WTC11 (cell line): ENCODE measurements around the gene PPP1R14B. TPM values are rescaled to one million over a fixed set of nuclear protein-coding genes. Genes with fewer than 3 reads are reported as not detected.

ENCODE experiments used
- ATAC-seq: fragments of 200-7000 bp; cut with Tn5 transposase; 2 replicates; pipeline ENCODE4 v1.10.0; 2021; ENCODE audit warnings: mild to moderate bottlenecking, moderate library complexity
- CTCF ChIA-PET: fragments of 300-600 bp; sonication (Branson Sonifier 250); formaldehyde crosslinking; loops from one replicate; lab custom pipeline; 2021; ENCODE audit warnings: antibody characterized with exemption; lab: Charles Lee
- POLR2A ChIA-PET: fragments of 350-600 bp; sonication (Branson Sonifier 250); formaldehyde crosslinking; loops from one replicate; lab custom pipeline; 2021; ENCODE audit warnings: antibody characterized with exemption; lab: Charles Lee
- DNase-seq: peaks from one replicate; pipeline ENCODE4 v3.0.0; 2021; ENCODE audit warnings: low spot score
- H3K27ac Mint-ChIP-seq: 2 replicates; pipeline ENCODE4 v1.8.0; 2021; ENCODE audit warnings: mixed read lengths
- H3K27me3 Mint-ChIP-seq: 2 replicates; pipeline ENCODE4 v1.8.0; 2021; ENCODE audit warnings: low read depth, mild to moderate bottlenecking, moderate library complexity, mixed read lengths
- H3K36me3 Mint-ChIP-seq: 2 replicates; pipeline ENCODE4 v1.8.0; 2021; ENCODE audit warnings: mixed read lengths
- H3K4me1 Mint-ChIP-seq: 2 replicates; pipeline ENCODE4 v1.8.0; 2022; ENCODE audit warnings: mixed read lengths
- H3K4me3 Mint-ChIP-seq: 2 replicates; pipeline ENCODE4 v1.8.0; 2021; ENCODE audit warnings: mild to moderate bottlenecking, moderate library complexity, mixed read lengths
- H3K9me3 Mint-ChIP-seq: 2 replicates; pipeline ENCODE4 v1.8.0; 2021; ENCODE audit warnings: mixed read lengths
- AFF4 ChIP-seq: sonication (generic); formaldehyde crosslinking; IDR thresholded peaks from 2 replicates; pipeline ENCODE4 v1.8.1; 2023; ENCODE audit warnings: mild to moderate bottlenecking, missing genetic modification reagents, borderline replicate concordance
- ATF1 ChIP-seq: sonication (generic); formaldehyde crosslinking; IDR thresholded peaks from 2 replicates; pipeline ENCODE4 v1.8.1; 2023; ENCODE audit warnings: mild to moderate bottlenecking, moderate library complexity, missing genetic modification reagents
- ELF4 ChIP-seq: sonication (generic); formaldehyde crosslinking; IDR thresholded peaks from 2 replicates; pipeline ENCODE4 v1.8.1; 2022; ENCODE audit warnings: low read depth, mild to moderate bottlenecking, moderate library complexity, missing genetic modification reagents
- ERG ChIP-seq: fragments of 250-450 bp; sonication (Bioruptor Pico); IDR thresholded peaks from 2 replicates; pipeline ENCODE4 v1.8.0; 2021; ENCODE audit warnings: mild to moderate bottlenecking
- ETV6 ChIP-seq: sonication (generic); formaldehyde crosslinking; IDR thresholded peaks from 2 replicates; pipeline ENCODE4 v1.8.1; 2022; ENCODE audit warnings: mild to moderate bottlenecking, missing genetic modification reagents
- IRF2 ChIP-seq: sonication (generic); formaldehyde crosslinking; IDR thresholded peaks from 2 replicates; pipeline ENCODE4 v1.8.0; 2022; ENCODE audit warnings: low read depth, missing genetic modification reagents, borderline replicate concordance
- JUN ChIP-seq: sonication (generic); formaldehyde crosslinking; IDR thresholded peaks from 2 replicates; pipeline ENCODE4 v1.8.0; 2023; ENCODE audit warnings: mild to moderate bottlenecking, missing genetic modification reagents
- MXD4 ChIP-seq: fragments of 250-450 bp; sonication (Bioruptor Pico); IDR thresholded peaks from 2 replicates; pipeline ENCODE4 v1.8.0; 2021; ENCODE audit warnings: mild to moderate bottlenecking, moderate library complexity, borderline replicate concordance
- NFYB ChIP-seq: sonication (generic); formaldehyde crosslinking; conservative IDR thresholded peaks from 2 replicates; pipeline ENCODE4 v1.8.0; 2022; ENCODE audit warnings: low read depth, missing genetic modification reagents
- NR1H2 ChIP-seq: sonication (generic); formaldehyde crosslinking; IDR thresholded peaks from 2 replicates; pipeline ENCODE4 v1.9.0; 2021; ENCODE audit warnings: mild to moderate bottlenecking, moderate library complexity, missing genetic modification reagents
- PRDM15 ChIP-seq: sonication (generic); formaldehyde crosslinking; IDR thresholded peaks from 2 replicates; pipeline ENCODE4 v1.8.0; 2022; ENCODE audit warnings: missing genetic modification reagents
- RORB ChIP-seq: fragments of 250-450 bp; sonication (Bioruptor Pico); IDR thresholded peaks from 2 replicates; pipeline ENCODE4 v1.9.0; 2021; ENCODE audit warnings: mild to moderate bottlenecking
- TCF7 ChIP-seq: sonication (generic); formaldehyde crosslinking; IDR thresholded peaks from 2 replicates; pipeline ENCODE4 v1.8.0; 2022; ENCODE audit warnings: mild to moderate bottlenecking, low read depth, missing genetic modification reagents, moderate library complexity
- TEAD1 ChIP-seq: sonication (generic); formaldehyde crosslinking; IDR thresholded peaks from 2 replicates; pipeline ENCODE4 v1.8.0; 2022; ENCODE audit warnings: mild to moderate bottlenecking, missing genetic modification reagents
- USF2 ChIP-seq: sonication (generic); formaldehyde crosslinking; IDR thresholded peaks from 2 replicates; pipeline ENCODE4 v1.8.1; 2023; ENCODE audit warnings: mild to moderate bottlenecking, missing genetic modification reagents, moderate library complexity
- ZMAT4 ChIP-seq: fragments of 250-450 bp; sonication (Bioruptor Pico); IDR thresholded peaks from 2 replicates; pipeline ENCODE4 v1.9.0; 2021; ENCODE audit warnings: mild to moderate bottlenecking
- ZNF121 ChIP-seq: sonication (generic); formaldehyde crosslinking; IDR thresholded peaks from 2 replicates; pipeline ENCODE4 v1.8.0; 2023; ENCODE audit warnings: missing genetic modification reagents
- ZNF219 ChIP-seq: sonication (generic); formaldehyde crosslinking; IDR thresholded peaks from 2 replicates; pipeline ENCODE4 v1.8.0; 2023; ENCODE audit warnings: missing genetic modification reagents, mild to moderate bottlenecking, borderline replicate concordance
- ZNF512 ChIP-seq: sonication (generic); formaldehyde crosslinking; IDR thresholded peaks from 2 replicates; pipeline ENCODE4 v1.8.1; 2022; ENCODE audit warnings: missing genetic modification reagents, borderline replicate concordance
- total RNA-seq: library from RNA; stranded (reverse); gene quantifications from 3 replicates; pipeline ENCODE4 v1.2.3, GENCODE V29; 2021
- TF ChIP-seq, protein P1 (sequence below): sonication (generic); formaldehyde crosslinking; IDR thresholded peaks from 2 replicates; pipeline ENCODE4 v1.8.1; 2023; ENCODE audit warnings: mild to moderate bottlenecking, missing genetic modification reagents

The PPP1R14B gene
- total RNA-seq, 1 experiment from 2014 or later, result 471 TPM

DNA sequence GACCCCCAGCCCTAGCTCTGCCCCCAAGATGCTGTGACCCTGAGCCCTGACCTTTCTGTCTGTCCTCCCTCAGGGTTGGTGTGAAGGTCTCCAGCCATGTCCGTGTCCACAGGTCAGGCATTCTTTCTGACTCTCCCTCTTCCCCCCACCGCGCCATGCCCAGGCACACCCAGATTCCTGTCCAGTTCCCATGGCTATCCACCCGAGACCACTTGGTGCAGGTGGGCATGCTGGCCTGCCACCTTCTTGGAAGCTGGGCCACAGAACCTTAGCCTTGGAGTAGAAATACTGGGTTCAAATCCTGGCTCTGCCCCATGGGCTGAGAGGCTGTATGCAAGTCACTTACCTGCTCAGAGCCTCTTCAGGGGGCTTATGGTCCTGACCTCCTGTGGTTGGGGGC, 2.3 kb upstream of the PPP1R14B start:
- ATAC-seq, result no peak
- TF ChIP-seq ATF1 (no peak), ZNF512 (CRISPR knock-in tag) (no peak)
- H3K4me3 Mint-ChIP-seq, result peak overlapping the region; percentile 88
- ChIA-PET POLR2A (interaction anchor here (0.6 to 3.7 kb wide), 5 partner anchors 8 to 260 kb away, joined by 4 to 25 read pairs (median 7); partner anchors contain the start of gene FKBP2), CTCF (interaction anchor here (0.5 to 5.3 kb wide), 16 partner anchors 7 to 271 kb away, joined by 3 to 75 read pairs (median 20); partner anchors contain the start of genes CATSPERZ, DNAJC4, ESRRA and FERMT3)
- no peaks in the 10 kb centered on the region for H3K36me3 Mint-ChIP-seq
- H3K4me1 Mint-ChIP-seq, result peaks cover 45% of the 10 kb centered on the region
- peak overlapping the region; percentile 97 for H3K27ac Mint-ChIP-seq
- H3K9me3 Mint-ChIP-seq, result no peaks in the 10 kb centered on the region
- DNase-seq, result no peak
- no peaks in the 10 kb centered on the region for H3K27me3 Mint-ChIP-seq

DNA sequence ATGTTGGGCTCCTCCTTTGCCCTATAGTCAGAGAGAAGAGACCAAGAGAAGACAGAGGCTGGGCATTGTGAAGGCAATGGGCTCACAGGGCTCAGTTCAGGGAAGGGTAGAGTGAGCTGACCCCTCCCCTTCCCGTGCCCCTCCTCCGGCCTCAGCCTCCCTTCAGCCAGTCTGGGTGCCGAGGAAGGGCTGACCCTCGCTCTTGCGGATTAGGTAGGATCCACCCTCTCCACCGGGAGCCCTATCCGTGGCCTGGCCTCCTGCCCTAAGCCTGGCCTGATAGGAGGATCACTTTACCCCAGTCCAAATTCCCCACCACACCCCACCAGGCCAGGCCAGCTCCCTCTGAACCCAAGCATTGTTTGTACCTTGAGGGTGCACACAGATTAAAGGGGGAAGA, 1.8 kb upstream of the PPP1R14B start:
- peak; percentile 35 for ATAC-seq
- Mint-ChIP-seq H3K27ac (peak overlapping the region; percentile 97), H3K9me3 (no peaks in the 10 kb centered on the region), H3K27me3 (no peaks in the 10 kb centered on the region)
- peak; percentile 62 for DNase-seq
- no peak for TF ChIP-seq ZMAT4 (CRISPR knock-in tag)
- TF ChIP-seq NFYB (CRISPR knock-in tag), result no peak
- TF ChIP-seq MXD4 (CRISPR knock-in tag), result no peak
- no peak for TF ChIP-seq USF2 (CRISPR knock-in tag)
- no peak for TF ChIP-seq RORB (CRISPR knock-in tag)
- no peak for TF ChIP-seq ZNF219 (CRISPR knock-in tag)
- TF ChIP-seq ZNF121 (CRISPR knock-in tag), result 0 out of 2 replicates have a peak, but pooled peaks have one; percentile 43
- TF ChIP-seq TEAD1, result no peak
- TF ChIP-seq AFF4 (CRISPR knock-in tag), result no peak
- TF ChIP-seq PRDM15 (CRISPR knock-in tag), result no peak
- TF ChIP-seq TCF7, result no peak
- TF ChIP-seq NR1H2 (CRISPR knock-in tag), result no peak
- TF ChIP-seq IRF2 (CRISPR knock-in tag), result no peak
- no peak for TF ChIP-seq ELF4
- no peak for TF ChIP-seq JUN
- 0 out of 2 replicates have a peak, but pooled peaks have one; percentile 27 for TF ChIP-seq ETV6 (CRISPR knock-in tag)
- no peak for TF ChIP-seq ERG (CRISPR knock-in tag)
- TF ChIP-seq, protein P1, sequence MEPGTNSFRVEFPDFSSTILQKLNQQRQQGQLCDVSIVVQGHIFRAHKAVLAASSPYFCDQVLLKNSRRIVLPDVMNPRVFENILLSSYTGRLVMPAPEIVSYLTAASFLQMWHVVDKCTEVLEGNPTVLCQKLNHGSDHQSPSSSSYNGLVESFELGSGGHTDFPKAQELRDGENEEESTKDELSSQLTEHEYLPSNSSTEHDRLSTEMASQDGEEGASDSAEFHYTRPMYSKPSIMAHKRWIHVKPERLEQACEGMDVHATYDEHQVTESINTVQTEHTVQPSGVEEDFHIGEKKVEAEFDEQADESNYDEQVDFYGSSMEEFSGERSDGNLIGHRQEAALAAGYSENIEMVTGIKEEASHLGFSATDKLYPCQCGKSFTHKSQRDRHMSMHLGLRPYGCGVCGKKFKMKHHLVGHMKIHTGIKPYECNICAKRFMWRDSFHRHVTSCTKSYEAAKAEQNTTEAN (CRISPR knock-in tag), result no peak
- TF ChIP-seq, all 79 proteins: peak for 2
- POLR2A ChIA-PET, result interaction anchor here (0.6 to 1.0 kb wide), 3 partner anchors 19 to 259 kb away, joined by 4 to 7 read pairs (median 6); no protein-coding TSS in a partner anchor
- CTCF ChIA-PET, result interaction anchor here (0.5 to 5.3 kb wide), 12 partner anchors 13 to 456 kb away, joined by 3 to 75 read pairs (median 6); partner anchors contain the start of genes CATSPERZ, FERMT3, STIP1 and VEGFB
- H3K4me1 Mint-ChIP-seq, result peaks cover 45% of the 10 kb centered on the region
- H3K4me3 Mint-ChIP-seq, result peak overlapping the region; percentile 88
- peaks cover 4% of the 10 kb centered on the region; the same call in 1 of the 2 replicates for H3K36me3 Mint-ChIP-seq
